Measurements from ENCODE around the gene PRKN.

PRKN gene

GRCh38 chr6:161424421-161424820, 1303.1 kb downstream of the PRKN start:
- DNase-seq, result no peak

GRCh38 chr6:161422710-161423680, 1304.6 kb downstream of the PRKN start:
- no peak for DNase-seq

- DNase-seq, result peak; percentile 15
These were observed 1309.1 kb downstream of the PRKN start for GRCh38 chr6:161418463-161418945.

GRCh38 chr6:161417717-161418462, 1309.7 kb downstream of the PRKN start:
- no peak for DNase-seq

GRCh38 chr6:161415302-161415855, 1312.2 kb downstream of the PRKN start:
- no peak for DNase-seq

- no peak for DNase-seq
These were observed 1312.9 kb downstream of the PRKN start for GRCh38 chr6:161414707-161415106.

GRCh38 chr6:161414180-161414579, 1313.4 kb downstream of the PRKN start:
- DNase-seq, result no peak

GRCh38 chr6:161413355-161413771, 1314.2 kb downstream of the PRKN start:
- DNase-seq, result no peak

- DNase-seq, result no peak
These were observed 1314.8 kb downstream of the PRKN start for GRCh38 chr6:161412795-161413194.

- no peak for DNase-seq
These were observed 1316.2 kb downstream of the PRKN start for GRCh38 chr6:161411265-161411944.

GRCh38 chr6:161410736-161411135, 1316.8 kb downstream of the PRKN start:
- DNase-seq, result no peak

GRCh38 chr6:161410076-161410475, 1317.5 kb downstream of the PRKN start:
- no peak for DNase-seq

GRCh38 chr6:161409353-161409752, 1318.2 kb downstream of the PRKN start:
- no peak for DNase-seq

GRCh38 chr6:161408041-161408440, 1319.5 kb downstream of the PRKN start:
- DNase-seq, result no peak

GRCh38 chr6:161407581-161407980, 1320.0 kb downstream of the PRKN start:
- no peak for DNase-seq

- DNase-seq, result no peak
These were observed 1320.5 kb downstream of the PRKN start for GRCh38 chr6:161407115-161407514.

- DNase-seq, result no peak
These were observed 1320.9 kb downstream of the PRKN start for GRCh38 chr6:161406646-161407045.

- DNase-seq, result no peak
These were observed 1322.1 kb downstream of the PRKN start for GRCh38 chr6:161405418-161405817.

GRCh38 chr6:161403717-161404116, 1323.8 kb downstream of the PRKN start:
- DNase-seq, result no peak

GRCh38 chr6:161401587-161402309, 1325.8 kb downstream of the PRKN start:
- DNase-seq, result no peak

GRCh38 chr6:161400671-161401070, 1326.9 kb downstream of the PRKN start:
- no peak for DNase-seq

GRCh38 chr6:161396539-161396938, 1331.0 kb downstream of the PRKN start:
- DNase-seq, result no peak

Measured in effector CD4-positive, alpha-beta T cell (primary cell).